Right kidney (tissue), 1 donor: ENCODE measurements around the gene TMEM239.

Experiments used
- DNase-seq: peaks from one replicate; pipeline ENCODE4 v3.0.0-alpha.2; 2016

Gene TMEM239

GRCh38 chr20:2851086-2851485 is 34.9 kb downstream of the TMEM239 start:
- DNase-seq: no peak

- DNase-seq: no peak
Observed at GRCh38 chr20:2858591-2858990, 42.4 kb downstream of the TMEM239 start.

GRCh38 chr20:2859330-2860121 is 43.4 kb downstream of the TMEM239 start:
- DNase-seq: no peak

- no peak for DNase-seq
Observed at GRCh38 chr20:2864626-2865025, 48.5 kb downstream of the TMEM239 start.

- DNase-seq: no peak
Observed at GRCh38 chr20:2865101-2865500, 48.9 kb downstream of the TMEM239 start.

GRCh38 chr20:2865630-2866029 is 49.5 kb downstream of the TMEM239 start:
- DNase-seq: no peak

GRCh38 chr20:2866236-2866635 is 50.1 kb downstream of the TMEM239 start:
- DNase-seq: no peak

GRCh38 chr20:2867081-2867864 is 51.1 kb downstream of the TMEM239 start:
- DNase-seq: no peak
